GM23248 (cell line): Measurements from ENCODE around the gene SPRR4.

Source experiments
- EZH2 ChIP-seq: fragments of 200-600 bp; sonication (generic); IDR thresholded peaks from 2 replicates; pipeline ENCODE4 v1.6.1; 2018; ENCODE audit warnings: antibody characterized with exemption, mild to moderate bottlenecking; ENCODE audit not compliant: insufficient read depth, poor library complexity, severe bottlenecking
- EZH2phosphoT487 ChIP-seq: fragments of 200-600 bp; sonication (generic); IDR thresholded peaks from 2 replicates; pipeline ENCODE4 v1.6.1; 2018; ENCODE audit warnings: antibody characterized with exemption, moderate library complexity, mild to moderate bottlenecking, low read depth; ENCODE audit not compliant: insufficient read depth

GRCh38 chr1:152967201-152967600, 3.2 kb upstream of the SPRR4 start:
- TF ChIP-seq EZH2, result no peak
- no peak for TF ChIP-seq EZH2phosphoT487
